HG03558 (cell line): ENCODE results near the gene CRYGN.

Source experiments
- ATAC-seq: cut with Tn5 transposase; IDR thresholded peaks from one replicate; pipeline ENCODE4 v1.9.1; 2021; ENCODE audit warnings: moderate number of reproducible peaks; ENCODE audit not compliant: unreplicated experiment; ENCODE audit errors: extremely low read depth

Gene CRYGN

DNA sequence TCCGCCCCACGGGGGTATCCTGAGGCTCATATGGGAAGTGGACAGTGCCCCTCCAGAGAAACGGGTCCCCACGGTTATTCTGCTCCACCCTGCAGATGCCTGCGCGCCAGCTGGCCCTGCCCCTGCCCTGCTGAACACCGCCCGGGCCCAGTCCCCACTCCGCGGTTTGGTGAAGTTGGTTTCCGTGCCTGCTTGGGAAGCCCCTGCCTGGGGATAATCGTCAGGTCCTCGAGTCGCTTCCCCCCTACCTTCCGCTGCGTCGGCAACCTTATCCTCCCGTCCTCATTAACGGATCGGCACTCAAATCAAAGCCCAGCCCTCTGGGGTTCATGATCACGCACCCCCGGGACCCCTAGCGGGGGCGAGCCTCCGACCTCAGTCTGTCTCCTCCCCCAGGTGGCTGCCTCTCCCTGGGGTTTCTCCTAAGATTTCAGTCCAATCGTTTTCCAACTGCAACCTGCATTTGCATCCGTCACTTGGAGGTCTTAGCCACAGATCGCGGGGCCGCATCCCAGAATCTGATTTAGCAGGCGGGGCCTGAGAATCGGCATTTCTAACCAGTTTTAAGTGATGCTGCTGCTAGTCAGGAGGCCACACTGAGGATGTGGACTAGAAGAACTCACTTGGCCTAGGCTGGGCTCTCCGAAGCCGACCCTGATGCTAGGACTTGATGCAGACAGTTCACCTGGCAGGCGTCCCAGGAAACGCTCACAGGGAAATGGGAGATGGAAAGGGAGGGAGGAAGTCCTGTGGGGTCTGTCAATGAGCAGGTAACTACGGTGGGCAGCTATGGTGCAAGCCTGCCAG, 57.7 kb downstream of the CRYGN start:
- ATAC-seq = no peak

DNA sequence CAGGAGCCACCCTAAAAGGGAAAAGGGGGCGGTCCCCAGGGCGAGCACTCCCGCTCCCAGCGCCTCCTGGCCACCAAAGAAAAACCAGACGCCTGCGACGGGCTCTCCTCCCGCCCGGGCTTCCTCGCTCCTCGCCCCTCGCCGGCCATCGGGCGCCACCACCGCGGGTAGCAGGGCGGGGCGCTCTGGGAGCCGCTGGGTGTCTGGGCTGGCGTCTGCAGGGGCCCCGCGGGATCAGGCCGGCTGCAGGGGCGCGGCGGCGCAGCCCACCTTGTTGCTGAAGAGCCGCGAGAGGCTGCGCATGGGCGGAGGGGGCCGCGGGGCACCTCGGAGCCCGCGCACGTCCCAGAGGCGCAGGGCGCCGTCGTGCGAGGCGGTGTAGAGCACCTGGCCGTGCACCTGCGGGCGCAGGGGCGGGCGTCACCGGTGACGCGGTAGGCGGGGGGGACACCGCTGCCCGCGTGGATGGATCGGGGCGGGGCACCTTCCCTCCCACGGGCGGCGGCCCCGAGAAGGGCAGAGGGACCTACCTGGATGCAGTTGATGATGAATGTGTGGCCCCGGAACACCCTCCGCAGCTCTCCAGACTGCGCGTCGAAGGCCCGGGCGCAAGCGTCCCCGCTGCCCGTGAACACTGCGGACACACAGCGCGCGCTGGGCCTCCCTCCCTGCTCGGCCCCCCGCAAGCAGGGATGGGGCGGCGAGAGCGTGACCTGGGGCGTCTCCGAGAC, 58.4 kb downstream of the CRYGN start:
- no peak for ATAC-seq

DNA sequence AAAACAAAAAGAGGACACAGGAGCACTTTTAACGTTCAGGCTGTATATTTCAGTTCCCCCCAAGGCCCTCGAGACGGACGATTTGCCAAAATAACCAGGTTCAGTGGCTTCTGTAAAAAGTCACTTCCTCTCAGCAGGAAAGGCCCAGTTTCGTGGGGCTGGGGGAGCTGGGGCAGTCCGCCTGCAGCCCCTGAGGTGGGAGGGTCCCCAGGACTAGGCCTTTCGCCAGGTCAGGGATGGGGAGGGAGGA, 58.9 kb downstream of the CRYGN start:
- no peak for ATAC-seq

DNA sequence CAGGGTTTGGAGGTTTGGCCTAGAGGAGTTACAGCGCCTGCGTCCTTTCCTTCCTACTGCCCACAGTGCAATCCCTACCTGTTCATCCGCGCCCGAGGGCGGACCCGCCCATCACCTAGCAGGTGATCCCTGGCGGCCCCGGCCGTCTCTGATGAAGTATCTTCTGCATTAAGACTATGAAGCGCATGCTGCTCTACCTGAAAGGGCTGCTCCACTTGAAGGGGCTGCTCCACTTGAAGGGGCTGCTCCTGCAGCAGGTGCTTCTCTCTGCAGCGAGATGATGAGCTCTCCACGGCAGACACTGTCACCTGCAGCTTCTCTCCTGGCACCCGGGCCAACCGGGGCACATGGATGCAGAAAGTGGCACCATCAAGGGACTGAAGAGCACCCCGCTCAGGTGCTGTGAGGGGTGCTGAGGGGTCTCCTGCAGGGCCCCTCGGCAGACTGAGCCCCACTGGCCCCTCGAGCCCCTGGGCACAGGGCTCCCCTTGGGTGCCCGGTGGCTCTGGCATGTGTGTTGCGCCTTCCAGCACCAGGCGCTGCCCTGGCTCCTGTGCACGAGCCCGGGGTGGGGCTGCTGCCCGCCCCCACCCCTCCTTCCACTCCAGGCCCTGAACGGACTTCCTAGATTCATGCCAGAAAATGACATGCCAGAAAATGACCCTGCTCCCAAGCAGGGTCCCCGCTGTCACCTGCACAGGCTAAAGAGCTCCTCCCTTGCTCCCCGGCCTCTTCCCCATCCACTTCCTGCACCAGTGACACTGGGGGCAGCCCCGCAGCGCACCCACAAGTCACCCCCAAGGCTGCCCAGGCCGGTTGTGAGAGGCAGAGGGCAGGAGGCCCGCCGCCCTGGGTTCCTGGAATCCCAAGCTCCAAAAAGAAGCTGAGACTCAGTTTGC, 59.5 kb downstream of the CRYGN start:
- ATAC-seq = no peak

DNA sequence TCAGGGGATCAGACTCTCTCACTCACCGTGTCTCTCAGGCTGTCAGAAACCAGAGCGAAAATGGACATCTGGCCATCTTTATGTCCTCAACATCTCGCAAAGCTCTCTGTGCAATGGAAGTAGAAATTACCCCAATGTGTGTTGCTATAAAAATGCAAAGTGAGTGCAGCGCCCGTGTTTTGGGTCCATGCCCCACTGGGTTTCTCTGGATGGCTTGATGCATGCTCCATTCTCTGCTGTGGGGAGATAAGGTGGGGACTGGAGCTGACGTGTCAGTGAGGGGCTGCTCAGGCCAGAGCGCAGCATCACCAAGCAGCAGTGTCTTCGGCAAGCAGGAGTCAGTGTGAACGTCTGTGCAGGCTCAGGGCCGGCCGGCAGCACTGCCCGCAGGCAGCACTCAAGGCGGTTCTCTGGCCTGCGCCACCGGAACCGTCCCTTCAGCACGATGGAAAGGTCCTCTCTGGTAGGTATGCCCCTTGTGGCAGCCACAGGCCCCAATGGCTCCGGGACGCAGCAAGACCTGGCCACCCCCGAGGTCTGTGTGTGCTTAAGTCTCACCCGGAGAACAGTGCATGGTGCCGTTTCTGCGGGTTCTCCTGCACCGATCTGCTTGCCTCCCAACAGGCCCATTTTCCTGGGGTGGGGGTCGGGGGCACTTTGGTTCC, 60.3 kb downstream of the CRYGN start:
- ATAC-seq = no peak

DNA sequence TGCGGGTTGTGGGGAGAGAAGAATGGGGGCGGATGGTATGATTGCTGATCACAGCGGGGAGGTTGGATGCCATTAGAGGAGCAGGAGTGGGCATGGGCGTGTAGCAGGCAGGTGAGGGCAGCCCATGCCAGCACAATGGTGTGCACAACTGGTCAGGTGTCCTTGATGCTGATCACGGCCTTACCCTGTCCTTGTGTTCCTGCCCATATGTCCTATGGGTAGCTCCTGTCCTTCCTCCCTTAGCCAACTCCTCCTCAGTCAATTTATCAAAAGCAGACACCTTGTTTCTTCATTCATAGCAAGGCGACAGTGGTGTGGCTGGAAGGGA, 60.8 kb downstream of the CRYGN start:
- ATAC-seq = no peak
